Middle frontal gyrus (tissue), 1 donor: ENCODE measurements around the gene ZKSCAN7.
A peak's percentile ranks its signal among the peaks of the same experiment; 100 is the strongest.
"Not testable (repeated sequence)": the region's sequence is repeated elsewhere in the genome, so short reads cannot be mapped to it uniquely, and the experiment has no call there.

Experiments used
- DNase-seq: peaks from one replicate; pipeline ENCODE4 v3.0.0-alpha.2; 2015; ENCODE audit warnings: low spot score; ENCODE audit errors: extremely low spot score

ZKSCAN7 gene

DNA sequence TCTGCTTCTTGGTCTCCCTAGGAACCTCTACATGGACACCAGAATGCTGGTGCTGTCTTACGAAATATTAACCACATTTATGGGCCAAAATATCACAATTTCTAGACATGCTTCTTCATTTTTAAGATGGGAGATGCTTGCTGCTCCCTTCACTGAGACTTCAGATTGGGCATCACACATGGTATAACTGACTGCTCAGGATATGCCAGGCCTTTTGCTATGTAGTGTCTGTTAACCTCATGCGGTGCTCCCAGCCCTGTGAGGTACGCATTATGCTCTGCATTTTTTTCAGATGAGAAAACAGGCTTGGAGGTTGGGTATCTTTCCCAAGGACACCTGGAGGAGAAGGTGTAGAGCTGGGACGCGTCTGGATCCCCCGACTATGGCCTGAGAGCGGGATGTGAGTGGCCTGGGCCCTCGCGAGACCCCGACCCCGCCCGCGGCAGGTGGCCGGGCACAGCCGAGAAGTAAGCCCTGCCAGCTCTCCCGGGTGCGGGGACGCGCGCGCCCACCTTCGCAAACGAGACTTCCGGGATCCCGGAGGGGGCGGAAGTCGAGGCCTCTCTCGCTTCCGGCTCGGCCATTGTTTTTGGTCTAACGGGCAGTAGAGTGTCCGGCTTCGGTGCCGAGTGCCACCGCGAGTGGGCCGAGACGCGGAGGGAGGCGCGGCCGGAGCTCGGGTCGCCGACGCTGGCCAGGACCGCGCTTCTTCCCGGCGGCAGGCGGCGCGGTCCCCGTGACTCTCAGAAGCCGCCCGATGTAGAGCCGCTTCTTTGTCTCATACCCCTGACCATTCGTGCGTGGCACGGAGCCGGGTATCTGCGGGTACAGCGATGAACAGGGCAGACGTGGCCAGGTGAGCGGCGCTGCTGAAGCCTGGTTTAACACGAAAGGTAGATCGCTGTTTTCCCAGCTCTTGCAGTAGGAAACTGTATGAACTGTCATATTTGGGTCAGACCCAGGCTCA, at the start of gene ZKSCAN7:
ZKSCAN7 (plus strand) TSS at position 568 of the 967 bp plus-strand sequence. CDS start 1,855 bp downstream, outside the sequence.
- peak; percentile 53 for DNase-seq

- DNase-seq, result no peak
Measured at GRCh38 chr3:44506556-44506955, 48.4 kb upstream of the ZKSCAN7 start.

DNA sequence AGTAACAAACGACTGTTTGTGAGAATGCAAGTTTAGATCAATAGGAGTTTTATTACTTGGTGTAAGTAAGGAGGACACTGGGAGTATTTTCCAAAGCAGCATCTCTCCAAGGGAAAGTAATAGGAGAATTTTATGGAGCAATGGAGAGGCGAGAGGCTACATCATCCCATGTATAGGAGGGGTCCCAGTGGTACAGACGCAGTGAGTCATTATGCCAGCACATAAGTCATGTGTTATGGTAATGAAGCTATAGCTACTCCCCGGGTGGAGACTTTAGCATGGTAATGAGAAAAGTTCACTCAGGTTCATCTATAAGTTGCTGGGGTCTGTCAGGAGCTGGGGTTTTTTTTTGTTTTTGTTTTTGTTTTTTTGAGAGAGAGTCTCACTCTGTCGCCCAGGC, 48.0 kb upstream of the ZKSCAN7 start:
- no peak for DNase-seq

- DNase-seq, result no peak
Measured at GRCh38 chr3:44509393-44509921, 45.5 kb upstream of the ZKSCAN7 start.

DNA sequence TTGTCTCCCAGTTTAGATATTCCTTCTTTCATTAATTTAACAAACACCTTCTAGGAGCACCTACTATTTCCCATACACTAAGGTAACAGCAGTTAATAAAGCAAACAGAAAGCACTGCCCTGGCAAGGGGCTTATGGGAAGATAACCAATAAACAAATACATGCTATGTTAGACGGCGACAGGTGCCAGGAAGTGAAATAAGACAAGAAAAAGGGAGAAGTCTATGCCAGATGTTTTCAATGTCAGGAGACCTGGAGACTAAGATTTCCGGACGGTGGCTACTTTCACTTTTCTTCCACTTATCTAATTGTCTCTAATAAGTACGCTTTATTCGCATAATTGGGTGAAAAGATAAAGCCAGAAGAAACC, 45.0 kb upstream of the ZKSCAN7 start:
- DNase-seq, result no peak

DNA sequence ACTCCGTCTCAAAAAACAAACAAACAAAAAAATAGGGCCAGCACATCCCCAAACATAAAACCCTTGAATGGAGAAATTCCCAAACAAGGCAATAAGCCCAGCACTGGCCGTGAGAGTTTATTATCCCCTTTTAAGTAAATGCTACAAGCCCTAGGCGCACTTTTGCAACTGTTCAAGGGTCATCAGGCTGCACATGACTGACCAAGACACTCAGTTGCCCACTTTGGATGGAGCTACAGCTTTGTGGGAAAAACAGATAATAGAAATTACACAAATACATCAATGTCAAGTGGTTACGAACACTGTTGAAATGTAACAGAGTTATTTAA, 43.8 kb upstream of the ZKSCAN7 start:
- no peak for DNase-seq

- DNase-seq, result no peak
Measured at GRCh38 chr3:44513513-44513912, 41.5 kb upstream of the ZKSCAN7 start.

DNA sequence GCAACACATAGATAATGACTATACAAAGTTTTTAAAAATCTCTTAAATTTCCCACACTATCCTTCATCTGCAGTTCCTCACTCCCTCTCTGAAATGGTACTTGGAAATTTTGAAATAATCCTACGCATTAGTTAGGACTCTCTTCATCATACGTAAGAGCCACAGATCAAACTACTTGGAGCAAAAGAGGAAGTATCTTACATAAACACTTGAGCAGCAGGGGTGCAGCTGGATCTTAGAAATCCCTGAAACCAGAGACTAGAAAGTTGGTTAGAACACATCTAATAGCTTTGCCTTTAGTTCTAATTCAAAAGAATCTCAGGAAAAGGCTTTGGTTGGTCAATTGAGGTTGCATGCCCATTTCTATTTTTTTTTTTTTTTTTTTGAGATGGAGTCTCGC, 38.8 kb upstream of the ZKSCAN7 start:
- DNase-seq, result no peak

DNA sequence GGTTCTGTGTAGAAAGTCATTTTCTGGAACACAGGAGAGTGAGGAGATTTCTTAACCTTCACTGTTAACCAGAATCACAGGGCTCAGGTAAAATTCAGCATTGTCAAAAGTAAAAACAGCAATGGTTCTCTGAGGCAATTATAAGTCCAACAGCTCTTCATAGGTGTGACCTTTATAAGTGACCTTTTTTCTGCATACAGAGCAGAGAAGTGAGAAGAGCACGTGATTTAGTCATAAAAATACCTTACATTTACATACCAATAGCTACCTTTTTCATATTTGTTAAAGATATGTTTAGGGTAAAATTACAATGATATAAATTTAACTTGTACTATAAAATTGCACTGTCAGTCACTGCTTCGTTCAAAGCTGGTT, 36.2 kb upstream of the ZKSCAN7 start:
- no peak for DNase-seq

- DNase-seq, result no peak
Measured at GRCh38 chr3:44521721-44522120, 33.3 kb upstream of the ZKSCAN7 start.

DNA sequence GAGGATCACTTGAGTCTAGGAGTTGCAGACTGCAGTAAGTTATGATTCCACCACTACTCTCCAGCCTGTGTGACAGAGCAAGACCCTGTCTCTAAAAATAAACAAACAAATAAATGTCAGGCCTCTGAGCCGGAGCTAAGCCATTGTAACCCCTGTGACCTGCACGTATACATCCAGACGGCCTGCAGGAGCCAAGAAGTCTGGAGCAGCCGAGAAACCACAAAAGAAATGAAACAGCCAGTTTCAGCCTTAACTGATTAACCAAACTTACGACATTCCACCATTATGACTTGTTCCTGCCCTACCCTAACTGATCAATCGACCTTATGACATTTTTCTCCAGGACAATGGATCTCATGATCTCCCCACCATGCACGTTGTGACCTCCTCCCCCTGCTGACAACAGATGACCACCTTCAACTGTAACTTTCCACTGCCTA, 32.5 kb upstream of the ZKSCAN7 start:
- no peak for DNase-seq

- no peak for DNase-seq
Measured at GRCh38 chr3:44525060-44525459, 29.9 kb upstream of the ZKSCAN7 start.

DNA sequence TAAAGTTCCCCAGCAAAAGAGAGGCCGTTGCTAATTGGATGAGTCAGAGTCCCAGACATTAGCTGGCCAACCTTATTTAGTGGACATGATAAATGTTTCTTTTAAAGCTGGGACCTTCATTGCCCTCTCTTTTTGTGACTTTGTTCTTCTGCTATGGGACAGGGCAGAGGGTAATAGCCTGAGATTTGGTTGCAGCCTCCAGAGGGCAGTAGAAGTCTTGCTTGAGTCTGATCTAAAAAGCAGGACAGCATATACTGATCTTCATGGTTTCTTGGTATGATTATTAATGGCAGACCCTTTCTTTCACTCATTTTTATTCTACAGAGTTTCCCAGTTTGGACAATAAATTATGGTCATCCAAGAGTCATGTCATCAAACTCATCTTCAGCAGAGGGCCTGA, 25.1 kb upstream of the ZKSCAN7 start:
- no peak for DNase-seq

DNA sequence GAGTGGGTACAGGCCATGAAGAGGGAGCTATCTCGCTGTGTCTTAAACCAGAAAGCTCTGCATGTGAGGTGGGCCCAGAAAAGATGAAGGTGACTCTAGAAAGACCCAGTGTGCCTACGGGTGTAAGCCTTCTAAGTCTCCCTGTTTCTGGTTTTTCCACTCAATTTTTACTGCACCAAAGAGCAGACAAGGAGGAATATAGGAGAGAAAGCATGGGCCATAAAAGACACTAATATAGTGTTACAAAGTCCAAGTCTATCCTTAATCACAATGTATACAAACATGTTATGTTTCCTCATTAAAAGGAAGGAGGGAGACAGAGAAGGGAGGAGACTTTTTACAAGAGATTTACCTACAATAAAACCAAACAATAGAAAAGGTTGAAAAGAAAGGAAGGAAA, 24.1 kb upstream of the ZKSCAN7 start:
- no peak for DNase-seq

DNA sequence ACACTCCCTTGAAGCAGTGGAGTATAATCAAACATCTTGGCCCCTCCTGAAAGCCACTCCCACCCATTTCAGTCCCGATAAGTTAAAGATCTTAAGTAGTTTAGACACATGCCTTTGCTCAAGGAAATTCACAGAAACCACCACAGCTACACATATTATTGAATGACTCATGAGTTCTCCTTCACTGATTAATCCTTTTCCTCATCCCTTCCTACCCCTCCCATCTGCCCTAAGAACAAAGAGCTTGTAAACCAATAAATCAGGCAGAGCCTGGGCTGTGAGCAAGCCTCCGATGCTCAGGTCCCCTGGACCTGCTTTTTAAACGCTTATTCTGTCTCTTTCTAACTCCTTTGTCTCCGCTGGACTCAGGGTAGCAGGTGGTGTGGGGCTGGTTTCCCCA, 20.3 kb upstream of the ZKSCAN7 start:
- not testable (repeated sequence) for DNase-seq

GRCh38 chr3:44535364-44535763, 19.6 kb upstream of the ZKSCAN7 start:
- no peak for DNase-seq

DNA sequence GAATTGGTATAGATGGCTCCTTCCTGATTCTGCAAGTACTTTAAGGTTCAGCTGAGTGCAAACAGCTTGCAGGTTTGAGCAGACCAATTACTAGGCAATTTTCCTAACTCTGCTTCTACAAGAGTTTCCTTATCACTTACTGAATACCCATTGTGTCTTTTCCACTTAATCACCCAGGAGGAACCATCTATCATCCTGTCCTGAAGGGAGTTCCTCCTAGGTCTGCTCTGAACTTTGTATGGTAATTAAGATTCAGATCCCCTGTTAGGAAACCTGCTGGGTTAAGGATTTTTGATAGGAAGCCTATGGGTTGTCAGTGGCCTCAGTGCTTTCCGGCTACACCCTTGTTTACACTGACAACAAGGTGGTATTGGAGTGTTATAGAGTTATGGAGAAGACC, 10.2 kb upstream of the ZKSCAN7 start:
- DNase-seq, result not testable (repeated sequence)

DNA sequence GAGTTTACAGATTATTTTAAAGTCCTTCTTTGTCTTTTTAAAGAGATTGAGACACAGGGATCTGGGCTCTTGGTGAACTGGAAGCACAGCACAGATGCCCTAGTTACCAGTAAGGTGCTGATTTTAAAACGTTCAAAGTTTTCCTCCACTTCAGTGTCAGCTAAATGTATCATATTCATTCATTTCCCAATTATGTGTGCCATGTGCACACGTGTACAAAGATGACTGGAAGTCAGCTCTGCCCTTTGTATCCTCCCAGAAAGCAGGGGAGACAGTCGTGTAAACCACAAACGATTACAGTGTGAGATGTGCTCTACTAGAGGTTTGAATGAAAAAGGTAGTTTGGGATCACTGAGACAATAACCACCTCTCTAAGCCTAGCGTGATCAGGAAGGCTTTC, 730 bp downstream of the ZKSCAN7 start:
- no peak for DNase-seq

DNA sequence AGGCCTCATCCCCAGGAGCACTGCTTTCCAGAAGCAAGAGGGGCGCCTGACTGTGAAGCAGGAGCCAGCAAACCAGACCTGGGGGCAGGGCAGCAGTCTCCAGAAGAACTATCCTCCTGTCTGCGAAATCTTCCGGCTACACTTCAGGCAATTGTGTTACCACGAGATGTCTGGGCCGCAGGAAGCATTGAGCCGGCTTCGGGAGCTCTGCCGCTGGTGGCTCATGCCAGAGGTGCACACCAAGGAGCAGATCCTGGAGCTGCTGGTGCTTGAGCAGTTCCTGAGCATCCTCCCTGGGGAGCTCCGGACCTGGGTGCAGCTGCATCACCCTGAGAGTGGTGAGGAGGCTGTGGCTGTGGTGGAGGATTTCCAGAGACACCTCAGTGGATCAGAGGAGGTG, 2.1 kb downstream of the ZKSCAN7 start:
- DNase-seq, result no peak

GRCh38 chr3:44561076-44561475, 6.1 kb downstream of the ZKSCAN7 start:
- no peak for DNase-seq

DNA sequence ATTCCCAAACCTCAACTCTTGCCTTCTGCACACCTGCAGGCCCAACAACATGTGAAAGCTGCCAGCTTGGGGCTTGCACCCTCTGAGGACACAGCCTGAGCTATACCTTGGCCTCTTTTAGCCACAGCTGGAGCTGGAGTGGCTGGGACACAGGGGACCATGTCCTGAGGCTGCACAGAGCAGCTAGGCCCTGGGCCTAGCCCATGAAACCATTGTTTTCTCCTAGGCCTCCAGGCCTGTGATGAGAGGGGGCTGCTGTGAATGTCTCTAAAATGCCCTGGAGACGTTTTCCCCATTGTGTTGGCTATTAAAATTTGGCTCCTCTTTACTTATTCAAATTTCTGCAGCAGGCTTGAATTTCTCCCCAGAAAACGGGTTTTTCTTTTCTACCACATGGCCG, 7.2 kb downstream of the ZKSCAN7 start:
- DNase-seq, result no peak

- DNase-seq, result no peak
Measured at GRCh38 chr3:44568561-44568960, 13.6 kb downstream of the ZKSCAN7 start.

- DNase-seq, result no peak
Measured at GRCh38 chr3:44571024-44571423, 16.0 kb downstream of the ZKSCAN7 start.
